Measurements from ENCODE around the gene ACSL1.

DNA sequence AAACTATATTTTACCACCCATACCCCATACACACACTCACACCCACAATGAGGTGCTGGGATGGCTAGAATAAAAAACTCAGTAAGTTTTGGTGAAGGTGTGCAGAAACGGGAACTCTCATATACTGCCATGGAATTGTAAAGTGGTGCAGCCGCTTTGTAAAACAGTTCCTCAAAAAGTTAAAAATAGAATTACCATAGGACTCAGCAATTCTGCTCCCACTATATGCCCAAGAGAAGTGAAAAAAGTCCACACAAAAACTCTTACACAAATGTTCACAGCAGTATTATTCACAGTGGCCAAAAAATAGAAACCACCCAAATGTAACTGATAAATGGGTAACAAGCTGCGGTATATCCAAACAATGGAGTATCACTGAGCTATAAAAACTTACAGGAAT, 98.3 kb downstream of the ACSL1 start:
- TF ChIP-seq EZH2 (IDR thresholded peaks at IDR 0.05; ENCODE audit: insufficient read depth, poor library complexity, severe bottlenecking) (no peak), EZH2phosphoT487 (IDR thresholded peaks at IDR 0.05; ENCODE audit: insufficient read depth, low read depth) (no peak)
